Hepatocyte (in vitro differentiated cells): Measurements from ENCODE around the gene NOTUM.

ENCODE experiments used
- EZH2 ChIP-seq: fragments of 200-600 bp; sonication (generic); IDR thresholded peaks from 2 replicates; pipeline ENCODE4 v1.6.1; 2016; ENCODE audit warnings: antibody characterized with exemption, mild to moderate bottlenecking, borderline replicate concordance
- EZH2phosphoT487 ChIP-seq: fragments of 200-600 bp; sonication (generic); IDR thresholded peaks from one replicate; pipeline ENCODE4 v1.6.1; 2018; ENCODE audit warnings: antibody characterized with exemption, mild to moderate bottlenecking, low read depth, moderate library complexity; ENCODE audit not compliant: unreplicated experiment, severe bottlenecking
- TF ChIP-seq, protein P1 (sequence below): fragments of 200-600 bp; sonication (generic); IDR thresholded peaks from 2 replicates; pipeline ENCODE4 v1.5.1; 2016; ENCODE audit warnings: antibody characterized with exemption, mild to moderate bottlenecking; ENCODE audit not compliant: poor library complexity

GRCh38 chr17:82008258-82008940 lies 47.4 kb upstream of the NOTUM start:
- TF ChIP-seq EZH2phosphoT487 (no peak), EZH2 (no peak)
- TF ChIP-seq, protein P1, sequence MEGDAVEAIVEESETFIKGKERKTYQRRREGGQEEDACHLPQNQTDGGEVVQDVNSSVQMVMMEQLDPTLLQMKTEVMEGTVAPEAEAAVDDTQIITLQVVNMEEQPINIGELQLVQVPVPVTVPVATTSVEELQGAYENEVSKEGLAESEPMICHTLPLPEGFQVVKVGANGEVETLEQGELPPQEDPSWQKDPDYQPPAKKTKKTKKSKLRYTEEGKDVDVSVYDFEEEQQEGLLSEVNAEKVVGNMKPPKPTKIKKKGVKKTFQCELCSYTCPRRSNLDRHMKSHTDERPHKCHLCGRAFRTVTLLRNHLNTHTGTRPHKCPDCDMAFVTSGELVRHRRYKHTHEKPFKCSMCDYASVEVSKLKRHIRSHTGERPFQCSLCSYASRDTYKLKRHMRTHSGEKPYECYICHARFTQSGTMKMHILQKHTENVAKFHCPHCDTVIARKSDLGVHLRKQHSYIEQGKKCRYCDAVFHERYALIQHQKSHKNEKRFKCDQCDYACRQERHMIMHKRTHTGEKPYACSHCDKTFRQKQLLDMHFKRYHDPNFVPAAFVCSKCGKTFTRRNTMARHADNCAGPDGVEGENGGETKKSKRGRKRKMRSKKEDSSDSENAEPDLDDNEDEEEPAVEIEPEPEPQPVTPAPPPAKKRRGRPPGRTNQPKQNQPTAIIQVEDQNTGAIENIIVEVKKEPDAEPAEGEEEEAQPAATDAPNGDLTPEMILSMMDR, result no peak
